H1 (cell line): ENCODE data around the gene NHS. TPM values are rescaled to one million over a fixed set of nuclear protein-coding genes. Genes with fewer than 3 reads are reported as not detected.

Source experiments
- CTCF ChIA-PET: fragments of 300-600 bp; sonication (Branson Sonifier 250); formaldehyde crosslinking; loops from one replicate; lab custom pipeline; 2021; ENCODE audit not compliant: partially characterized antibody; lab: Charles Lee
- POLR2A ChIA-PET: fragments of 300-600 bp; sonication (Branson Sonifier 250); formaldehyde crosslinking; loops from one replicate; lab custom pipeline; 2021; ENCODE audit warnings: inconsistent platforms; ENCODE audit not compliant: partially characterized antibody; lab: Charles Lee
- DNase-seq, 2 experiments: peaks; one replicate each; pipeline versions ENCODE4 v3.0.0 to v3.0.0-alpha.2; 2010 to 2022; ENCODE audit warnings: low spot score in 2 of 2, low read depth in 1 of 2, mixed read lengths in 1 of 2
- FAIRE-seq: peaks from 2 replicates; lab custom pipeline; 2011; peaks lifted over from hg19 to GRCh38; lab: Jason Lieb, UNC
- H2AFZ ChIP-seq: 2 replicates; pipeline ENCODE4 v1.8.1; 2012; ENCODE audit warnings: low read length, inconsistent platforms
- H2AK5ac ChIP-seq: 2 replicates; pipeline ENCODE4 v1.6.1; 2013; ENCODE audit warnings: low read depth, low read length
- H2BK120ac ChIP-seq: replicated peaks from 2 replicates; pipeline ENCODE3; 2013; ENCODE audit warnings: low read depth, low read length, inconsistent platforms
- H2BK12ac ChIP-seq: 2 replicates; pipeline ENCODE4 v1.6.1; 2013; ENCODE audit warnings: low read depth, low read length
- H2BK15ac ChIP-seq: 2 replicates; pipeline ENCODE4 v1.6.1; 2013; ENCODE audit warnings: low read length
- H2BK20ac ChIP-seq: 2 replicates; pipeline ENCODE4 v1.6.1; 2013; ENCODE audit warnings: low read length
- H2BK5ac ChIP-seq: 2 replicates; pipeline ENCODE4 v1.6.1; 2013; ENCODE audit warnings: low read depth, low read length
- H3K14ac ChIP-seq: 2 replicates; pipeline ENCODE4 v1.6.1; 2013; ENCODE audit warnings: inconsistent platforms; ENCODE audit not compliant: insufficient read length
- H3K18ac ChIP-seq: 2 replicates; pipeline ENCODE4 v1.6.1; 2013; ENCODE audit warnings: low read length; ENCODE audit errors: extremely low read depth
- H3K23ac ChIP-seq: 2 replicates; pipeline ENCODE4 v1.6.1; 2013; ENCODE audit warnings: inconsistent platforms; ENCODE audit not compliant: insufficient read length
- H3K23me2 ChIP-seq: 2 replicates; pipeline ENCODE4 v1.6.1; 2013; ENCODE audit warnings: low read depth, low read length
- H3K27ac ChIP-seq: 2 replicates; pipeline ENCODE4 v1.6.1; 2011; ENCODE audit warnings: low read depth, low read length, inconsistent platforms
- H3K27me3 ChIP-seq, 4 experiments: replicated peaks in 1 of 4; 1 replicate in 1 of 4; 2 replicates in 3 of 4; pipeline versions ENCODE4 v1.6.1 to v1.8.1; 2011 to 2013; ENCODE audit warnings: low read length in 3 of 4, mild to moderate bottlenecking in 3 of 4, inconsistent platforms in 2 of 4, mixed read lengths in 2 of 4, moderate library complexity in 1 of 4; ENCODE audit not compliant: control insufficient read depth in 3 of 4, insufficient read depth in 3 of 4; ENCODE audit errors: extremely low read depth in 1 of 4
- H3K36me3 ChIP-seq, 4 experiments: 2 replicates each; pipeline versions ENCODE4 v1.6.1 to v1.8.1; 2011 to 2013; ENCODE audit warnings: mild to moderate bottlenecking in 4 of 4, low read length in 3 of 4, moderate library complexity in 2 of 4, control low read depth in 1 of 4, inconsistent platforms in 1 of 4; ENCODE audit not compliant: insufficient read depth in 4 of 4, control insufficient read depth in 2 of 4
- H3K4ac ChIP-seq: replicated peaks from 2 replicates; pipeline ENCODE3; 2013; ENCODE audit warnings: low read length, low read depth, mixed read lengths, inconsistent platforms; ENCODE audit not compliant: insufficient read length
- H3K4me1 ChIP-seq, 4 experiments: replicated peaks in 1 of 4; 1 replicate in 1 of 4; 2 replicates in 3 of 4; pipeline versions ENCODE4 v1.6.1 to v1.8.1; 2011 to 2013; ENCODE audit warnings: low read length in 3 of 4, inconsistent platforms in 2 of 4, mixed read lengths in 1 of 4; ENCODE audit not compliant: insufficient read depth in 4 of 4, control insufficient read depth in 3 of 4
- H3K4me2 ChIP-seq, 2 experiments: 2 replicates each; pipeline versions ENCODE4 v1.6.1 to v1.8.1; 2011 to 2013; ENCODE audit warnings: low read depth in 2 of 2, low read length in 2 of 2, control low read depth in 1 of 2, inconsistent platforms in 1 of 2, mild to moderate bottlenecking in 1 of 2; ENCODE audit not compliant: insufficient read depth in 1 of 2
- H3K4me3 ChIP-seq, 4 experiments: fragments of 200-600, 300-600 bp in 1 of 4; sonication (generic), shearing (Covaris generic), sonication (Bioruptor Twin) in 1 of 4; 2 replicates each; pipeline versions ENCODE4 v1.5.1 to v1.8.1; 2011 to 2016; ENCODE audit warnings: low read length in 4 of 4, low read depth in 3 of 4, control low read depth in 2 of 4, inconsistent platforms in 2 of 4, mild to moderate bottlenecking in 2 of 4, mixed read lengths in 1 of 4, moderate library complexity in 1 of 4; ENCODE audit not compliant: insufficient read depth in 2 of 4; ENCODE audit errors: extremely low read depth in 1 of 4
- H3K56ac ChIP-seq: replicated peaks from 2 replicates; pipeline ENCODE3; 2013; ENCODE audit warnings: low read depth, mild to moderate bottlenecking, mixed read lengths, low read length, inconsistent platforms; ENCODE audit not compliant: insufficient read length
- H3K79me1 ChIP-seq: 2 replicates; pipeline ENCODE4 v1.6.1; 2013; ENCODE audit warnings: low read depth, low read length, control low read depth
- H3K79me2 ChIP-seq, 2 experiments: 2 replicates each; pipeline versions ENCODE4 v1.6.1 to v1.8.1; 2012 to 2013; ENCODE audit warnings: low read length in 2 of 2, mild to moderate bottlenecking in 2 of 2, inconsistent platforms in 1 of 2; ENCODE audit not compliant: insufficient read depth in 2 of 2, control insufficient read depth in 1 of 2
- H3K9ac ChIP-seq, 4 experiments: replicated peaks in 1 of 4; 1 replicate in 1 of 4; 2 replicates in 3 of 4; pipeline versions ENCODE4 v1.6.1 to v1.8.1; 2011 to 2013; ENCODE audit warnings: low read depth in 3 of 4, low read length in 3 of 4, control low read depth in 2 of 4, mild to moderate bottlenecking in 2 of 4, moderate library complexity in 2 of 4, inconsistent platforms in 1 of 4; ENCODE audit errors: extremely low read depth in 1 of 4
- H3K9me3 ChIP-seq, 2 experiments: 2 replicates each; pipeline versions ENCODE4 v1.6.1 to v1.8.1; 2012 to 2013; ENCODE audit warnings: mild to moderate bottlenecking in 2 of 2, moderate library complexity in 2 of 2, control low read depth in 1 of 2, inconsistent platforms in 1 of 2, low read depth in 1 of 2, low read length in 1 of 2, mixed read lengths in 1 of 2; ENCODE audit not compliant: insufficient read depth in 2 of 2
- H4K20me1 ChIP-seq, 2 experiments: replicated peaks in 1 of 2; 2 replicates each; pipeline versions ENCODE3 to v1.8.1; 2011 to 2013; ENCODE audit warnings: inconsistent platforms in 2 of 2, low read length in 2 of 2, mild to moderate bottlenecking in 1 of 2; ENCODE audit not compliant: insufficient read depth in 2 of 2, control insufficient read depth in 1 of 2
- H4K5ac ChIP-seq: 2 replicates; pipeline ENCODE4 v1.6.1; 2013; ENCODE audit warnings: low read length, low read depth, mixed read lengths, inconsistent platforms; ENCODE audit not compliant: insufficient read length
- H4K8ac ChIP-seq: 2 replicates; pipeline ENCODE4 v1.8.0; 2013; ENCODE audit warnings: mild to moderate bottlenecking, moderate library complexity, low read length, inconsistent platforms; ENCODE audit not compliant: insufficient read depth; ENCODE audit errors: extremely low read depth
- H4K91ac ChIP-seq: replicated peaks from 2 replicates; pipeline ENCODE3; 2013; ENCODE audit warnings: low read length, mixed read lengths, inconsistent platforms; ENCODE audit not compliant: insufficient read length
- POLR2AphosphoS5 ChIP-seq: IDR thresholded peaks from 2 replicates; pipeline ENCODE4 v1.6.1; 2011; ENCODE audit warnings: low read depth, low read length
- WGBS, 2 experiments: shearing (Covaris generic) in 1 of 2; methylation state at CpG; one replicate each; pipeline versions ENCODE4 v1.1.6 to v1.1.7; 2013 to 2015; ENCODE audit warnings: low lambda C conversion rate in 2 of 2, mixed read lengths in 2 of 2, inconsistent platforms in 1 of 2, low coverage in 1 of 2, missing lambda C conversion rate in 1 of 2; ENCODE audit not compliant: insufficient replicate concordance in 2 of 2, insufficient coverage in 1 of 2, insufficient read length in 1 of 2; ENCODE audit errors: extremely low coverage in 1 of 2, missing lambda C conversion rate in 1 of 2; 5-methylcytosine and 5-hydroxymethylcytosine counted together
- polyA plus RNA-seq, 7 experiments: library from polyadenylated mRNA; depleted of rRNA in 3 of 7; stranded (reverse) in 5 of 7; unstranded in 2 of 7; fragments of >200 nt in 5 of 7; fragments of 200-250 nt in 2 of 7; gene quantifications; 1 replicate in 5 of 7; 2 replicates in 1 of 7; 4 replicates in 1 of 7; pipeline versions ENCODE4 v1.2.1 to v1.2.3, GENCODE V29; 2011 to 2013; ENCODE audit warnings: missing spikeins in 2 of 7, mixed read lengths in 2 of 7
- total RNA-seq: library from RNA; stranded (reverse); fragmentation: NEBNext Ultra II Directional; extraction: Animal tissue kit (Norgen Biotek cat#: 25700); gene quantifications from 2 replicates; pipeline ENCODE4 v1.2.1, GENCODE V29; 2021

The NHS gene
- total and polyA plus RNA-seq, 2 of the 8 experiments (the other 6 are each of a cell fraction or from before 2014, with no cell fraction given) = 2.2 to 6.7 TPM

- Histone ChIP-seq H4K8ac (no peak overlapping the region), H3K4ac (no peak overlapping the region), H3K18ac (no peak overlapping the region), H4K20me1 (no peaks in the 10 kb centered on the region), H3K79me1 (no peaks in the 10 kb centered on the region), H3K79me2 (no peaks in the 10 kb centered on the region), H3K14ac (no peak overlapping the region), H3K4me2 (no peak overlapping the region), H3K36me3 (no peaks in the 10 kb centered on the region), H2BK120ac (no peak overlapping the region), H3K4me1 (no peaks in the 10 kb centered on the region), H2AK5ac (no peak overlapping the region), H4K5ac (no peak overlapping the region), H2BK20ac (no peak overlapping the region), H3K4me3 (no peak overlapping the region), H2AFZ (no peak overlapping the region), H2BK15ac (no peak overlapping the region), H3K27ac (no peak overlapping the region), H3K27me3 (no peaks in the 10 kb centered on the region; a peak in 1 of 7 replicates), H4K91ac (no peak overlapping the region), H2BK5ac (no peak overlapping the region), H3K9me3 (no peaks in the 10 kb centered on the region), H2BK12ac (no peak overlapping the region), H3K9ac (no peak overlapping the region), H3K23me2 (no peaks in the 10 kb centered on the region), H3K23ac (no peak overlapping the region), H3K56ac (no peak overlapping the region)
- FAIRE-seq = no peak
- no peak for TF ChIP-seq POLR2AphosphoS5
- ChIA-PET POLR2A (no interaction called here), CTCF (no interaction called here)
- WGBS, 2 experiments = 85% methylated on average over 8 of the region's 8 CpGs; no CpG with 5 or more reads in 1 of the 2 experiments
- no peak for DNase-seq
Measured at GRCh38 chrX:17773221-17773876, 398.3 kb downstream of the NHS start.
